PFSK-1 (cell line): ENCODE data around the gene FOXK1.
A peak's percentile ranks its signal among the peaks of the same experiment; 100 is the strongest.

Source experiments
- FOXP2 ChIP-seq: optimal IDR thresholded peaks from 2 replicates; pipeline ENCODE3; 2011; ENCODE audit warnings: borderline replicate concordance, control low read depth, inconsistent platforms; ENCODE audit not compliant: insufficient read depth; ENCODE audit errors: extremely low read length, extremely low read depth
- POLR2AphosphoS5 ChIP-seq: IDR thresholded peaks from 2 replicates; pipeline ENCODE4 v1.6.1; 2012; ENCODE audit warnings: low read depth, mild to moderate bottlenecking, control low read depth, low read length, moderate library complexity
- SIN3A ChIP-seq: IDR thresholded peaks from 2 replicates; pipeline ENCODE4 v1.6.1; 2012; ENCODE audit warnings: mild to moderate bottlenecking, low read length, moderate library complexity, borderline replicate concordance; ENCODE audit not compliant: insufficient read depth
- TAF1 ChIP-seq: IDR thresholded peaks from 2 replicates; pipeline ENCODE4 v1.6.1; 2012; ENCODE audit warnings: low read length, control low read depth, borderline replicate concordance; ENCODE audit not compliant: insufficient read depth
- TF ChIP-seq, protein P1 (sequence below), 2 experiments: IDR thresholded peaks; 2 replicates each; pipeline versions ENCODE4 v1.6.1 to v1.8.0; 2011 to 2012; ENCODE audit warnings: low read depth in 2 of 2, low read length in 2 of 2, control low read depth in 1 of 2, inconsistent platforms in 1 of 2, mild to moderate bottlenecking in 1 of 2, moderate library complexity in 1 of 2; ENCODE audit not compliant: insufficient read depth in 1 of 2

The FOXK1 gene

DNA sequence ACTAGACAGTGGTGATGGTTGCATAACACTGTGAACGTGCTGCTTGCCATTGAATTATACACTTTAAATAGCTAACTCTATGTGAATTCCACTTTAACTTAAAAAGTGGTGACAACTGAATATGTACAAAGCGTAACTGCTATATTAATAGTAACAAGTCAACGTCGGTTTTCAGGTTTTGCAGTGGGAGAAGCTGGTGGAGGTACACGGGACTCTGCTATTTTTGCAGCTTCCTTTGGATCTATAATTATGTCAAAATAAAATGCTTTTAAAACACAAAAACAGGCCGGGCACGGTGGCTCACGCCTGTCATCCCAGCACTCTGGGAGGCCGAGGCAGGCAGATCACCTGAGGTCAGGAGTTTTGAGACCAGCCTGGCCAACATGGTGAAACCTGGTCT is 114.4 kb downstream of the FOXK1 start:
- TF ChIP-seq, protein P1, sequence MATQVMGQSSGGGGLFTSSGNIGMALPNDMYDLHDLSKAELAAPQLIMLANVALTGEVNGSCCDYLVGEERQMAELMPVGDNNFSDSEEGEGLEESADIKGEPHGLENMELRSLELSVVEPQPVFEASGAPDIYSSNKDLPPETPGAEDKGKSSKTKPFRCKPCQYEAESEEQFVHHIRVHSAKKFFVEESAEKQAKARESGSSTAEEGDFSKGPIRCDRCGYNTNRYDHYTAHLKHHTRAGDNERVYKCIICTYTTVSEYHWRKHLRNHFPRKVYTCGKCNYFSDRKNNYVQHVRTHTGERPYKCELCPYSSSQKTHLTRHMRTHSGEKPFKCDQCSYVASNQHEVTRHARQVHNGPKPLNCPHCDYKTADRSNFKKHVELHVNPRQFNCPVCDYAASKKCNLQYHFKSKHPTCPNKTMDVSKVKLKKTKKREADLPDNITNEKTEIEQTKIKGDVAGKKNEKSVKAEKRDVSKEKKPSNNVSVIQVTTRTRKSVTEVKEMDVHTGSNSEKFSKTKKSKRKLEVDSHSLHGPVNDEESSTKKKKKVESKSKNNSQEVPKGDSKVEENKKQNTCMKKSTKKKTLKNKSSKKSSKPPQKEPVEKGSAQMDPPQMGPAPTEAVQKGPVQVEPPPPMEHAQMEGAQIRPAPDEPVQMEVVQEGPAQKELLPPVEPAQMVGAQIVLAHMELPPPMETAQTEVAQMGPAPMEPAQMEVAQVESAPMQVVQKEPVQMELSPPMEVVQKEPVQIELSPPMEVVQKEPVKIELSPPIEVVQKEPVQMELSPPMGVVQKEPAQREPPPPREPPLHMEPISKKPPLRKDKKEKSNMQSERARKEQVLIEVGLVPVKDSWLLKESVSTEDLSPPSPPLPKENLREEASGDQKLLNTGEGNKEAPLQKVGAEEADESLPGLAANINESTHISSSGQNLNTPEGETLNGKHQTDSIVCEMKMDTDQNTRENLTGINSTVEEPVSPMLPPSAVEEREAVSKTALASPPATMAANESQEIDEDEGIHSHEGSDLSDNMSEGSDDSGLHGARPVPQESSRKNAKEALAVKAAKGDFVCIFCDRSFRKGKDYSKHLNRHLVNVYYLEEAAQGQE (IDR thresholded peaks at IDR 0.05; ENCODE audit: insufficient read depth in 1 of 2, low read depth in 2 of 2, low read length in 2 of 2) = no peak
- no peak for TF ChIP-seq SIN3A
- TF ChIP-seq POLR2AphosphoS5 = no peak
- no peak for TF ChIP-seq FOXP2
- TF ChIP-seq TAF1 = no peak

DNA sequence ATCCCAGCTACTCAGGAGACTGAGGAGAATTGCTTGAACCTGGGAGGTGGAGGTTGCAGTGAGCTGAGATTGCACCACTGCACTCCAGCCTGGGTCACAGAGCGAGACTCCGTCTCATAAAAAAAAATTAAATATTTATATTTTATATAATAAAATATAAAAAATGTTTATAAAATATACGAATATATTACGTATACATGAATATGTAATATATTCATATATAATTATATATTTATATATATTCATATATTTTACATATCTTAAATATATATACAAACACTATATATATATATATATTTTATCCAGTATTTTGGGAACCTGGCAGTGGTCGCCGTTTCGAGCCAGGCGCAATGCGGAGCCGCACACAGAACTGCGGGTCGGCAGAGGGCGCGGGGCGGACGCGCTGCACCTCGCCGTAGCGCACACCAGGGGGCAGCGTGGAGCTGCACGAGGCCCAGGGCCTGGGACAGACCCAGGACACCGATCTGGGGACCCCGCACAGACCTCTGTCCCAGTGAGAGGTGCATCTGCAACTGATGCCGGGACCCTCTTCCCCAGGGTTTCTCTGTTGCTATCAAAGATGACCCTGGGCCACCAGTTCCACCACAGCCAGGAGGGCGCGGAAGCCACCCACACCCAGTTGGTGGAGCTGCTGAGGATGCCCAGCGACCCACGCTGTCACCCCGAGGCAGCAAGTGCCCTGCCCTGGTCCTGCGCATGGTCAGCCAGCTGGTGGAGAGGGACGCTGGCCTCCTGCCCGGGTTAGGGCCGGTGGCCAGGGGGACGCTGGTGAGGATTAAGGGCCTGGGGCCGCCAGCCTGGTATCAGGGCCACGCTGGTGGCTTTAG is 116.0 kb downstream of the FOXK1 start:
- TF ChIP-seq SIN3A = no peak
- TF ChIP-seq, protein P1 (IDR thresholded peaks at IDR 0.05; ENCODE audit: insufficient read depth in 1 of 2, low read depth in 2 of 2, low read length in 2 of 2) = no peak
- TF ChIP-seq TAF1 = no peak
- no peak for TF ChIP-seq POLR2AphosphoS5
- peak; percentile 77 for TF ChIP-seq FOXP2

DNA sequence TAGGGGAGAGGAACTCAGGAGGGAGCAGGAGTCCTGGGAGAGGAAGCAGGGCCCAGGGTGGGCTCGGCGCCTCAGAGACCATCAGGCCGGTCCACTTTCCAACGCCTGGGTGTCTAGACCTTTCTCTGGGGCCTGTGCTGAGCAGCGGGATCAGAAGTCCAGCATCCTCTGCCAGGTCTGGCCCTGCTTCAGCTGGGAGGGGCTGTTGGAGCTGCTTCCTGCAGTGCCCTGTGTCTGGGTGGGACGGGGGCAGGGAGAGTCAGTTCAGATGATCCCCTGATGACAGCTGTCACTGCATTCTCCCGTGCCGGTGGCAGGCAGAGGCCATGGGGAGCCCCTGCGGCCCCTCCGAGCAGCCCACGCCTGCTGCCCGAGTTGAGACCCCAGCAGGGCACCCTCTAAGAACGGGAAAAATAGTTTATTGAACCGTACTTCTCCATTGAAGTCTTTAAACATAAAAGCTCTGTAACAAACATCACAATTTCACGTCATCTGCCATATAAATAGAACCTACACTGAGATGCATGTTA is 116.7 kb downstream of the FOXK1 start:
- no peak for TF ChIP-seq TAF1
- no peak for TF ChIP-seq SIN3A
- TF ChIP-seq, protein P1 (IDR thresholded peaks at IDR 0.05; ENCODE audit: insufficient read depth in 1 of 2, low read depth in 2 of 2, low read length in 2 of 2) = no peak
- no peak for TF ChIP-seq POLR2AphosphoS5
- TF ChIP-seq FOXP2 = no peak

DNA sequence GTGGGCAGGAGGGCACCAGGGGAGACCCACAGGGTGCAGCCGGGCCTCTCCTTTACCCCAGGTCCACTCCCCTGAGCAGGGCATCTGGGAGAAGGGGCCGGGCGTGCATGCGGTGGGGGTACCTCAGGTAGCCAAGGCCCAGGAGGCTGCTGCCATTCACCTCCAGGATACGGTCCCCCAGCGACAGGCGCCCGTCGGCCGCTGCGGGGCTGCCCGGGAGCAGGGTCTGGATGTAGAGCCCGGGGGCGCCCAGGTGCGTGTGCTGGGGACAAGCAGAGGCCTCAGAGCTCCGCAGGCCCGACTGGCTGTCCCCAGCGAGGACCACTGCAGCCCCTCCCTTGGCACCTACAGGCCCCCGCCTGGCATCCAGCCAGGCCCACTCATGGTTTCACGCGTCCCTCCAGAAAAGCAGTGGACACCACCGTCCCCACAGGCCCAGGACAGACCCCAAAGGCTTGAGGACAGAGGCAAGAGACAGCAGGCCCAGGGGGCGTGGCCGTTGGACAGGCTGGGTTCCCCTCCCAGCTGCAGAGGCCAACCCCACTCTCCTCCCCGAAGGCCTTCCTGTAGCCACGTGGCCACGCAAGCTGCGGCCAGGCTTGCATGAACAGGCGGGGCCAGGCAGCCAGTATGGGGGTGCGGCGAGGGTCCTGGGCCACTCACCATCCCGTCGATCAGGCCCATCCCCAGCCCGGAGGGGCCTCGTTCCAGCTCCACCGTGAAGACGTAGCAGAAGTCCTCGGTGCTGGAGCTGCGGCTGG is 117.6 kb downstream of the FOXK1 start:
- TF ChIP-seq TAF1 (no peak), POLR2AphosphoS5 (no peak), FOXP2 (no peak), SIN3A (no peak)
- TF ChIP-seq, protein P1 (IDR thresholded peaks at IDR 0.05; ENCODE audit: insufficient read depth in 1 of 2, low read depth in 2 of 2, low read length in 2 of 2) = no peak
